GM23248 (cell line): ENCODE measurements around the gene GPR75. TPM values are rescaled to one million over a fixed set of nuclear protein-coding genes. Genes with fewer than 3 reads are reported as not detected.
A peak's percentile ranks its signal among the peaks of the same experiment; 100 is the strongest.

ENCODE experiments used
- DNase-seq: peaks from one replicate; pipeline ENCODE4 v3.0.0-alpha.2; 2015
- H2AFZ ChIP-seq: fragments of 200-600 bp; sonication (generic); 2 replicates; pipeline ENCODE4 v1.6.1; 2016; ENCODE audit warnings: antibody characterized with exemption
- H3F3A ChIP-seq: fragments of 200-600 bp; sonication (generic); 2 replicates; pipeline ENCODE4 v1.6.1; 2016; ENCODE audit warnings: mild to moderate bottlenecking, antibody characterized with exemption, mixed run types; ENCODE audit not compliant: insufficient read depth
- H3K27ac ChIP-seq: fragments of 200-600 bp; sonication (generic); 2 replicates; pipeline ENCODE4 v1.5.1; 2016; ENCODE audit warnings: mild to moderate bottlenecking
- H3K27me3 ChIP-seq: fragments of 200-600 bp; sonication (generic); replicated peaks from 2 replicates; pipeline ENCODE4 v1.6.1; 2016; ENCODE audit warnings: mild to moderate bottlenecking; ENCODE audit not compliant: insufficient read depth
- H3K36me3 ChIP-seq: fragments of 200-600 bp; sonication (generic); 2 replicates; pipeline ENCODE4 v1.6.1; 2016; ENCODE audit warnings: low read depth, mild to moderate bottlenecking
- H3K4me1 ChIP-seq: fragments of 200-600 bp; sonication (generic); 2 replicates; pipeline ENCODE4 v1.6.1; 2016; ENCODE audit warnings: mild to moderate bottlenecking; ENCODE audit not compliant: insufficient read depth
- H3K4me2 ChIP-seq: fragments of 200-600 bp; sonication (generic); one replicate; pipeline ENCODE4 v1.6.1; 2016; ENCODE audit warnings: mild to moderate bottlenecking; ENCODE audit not compliant: unreplicated experiment
- H3K4me3 ChIP-seq: fragments of 200-600 bp; sonication (generic); 2 replicates; pipeline ENCODE4 v1.5.1; 2016; ENCODE audit warnings: mild to moderate bottlenecking
- H3K79me2 ChIP-seq: fragments of 200-600 bp; sonication (generic); 2 replicates; pipeline ENCODE4 v1.6.1; 2016; ENCODE audit warnings: mild to moderate bottlenecking; ENCODE audit not compliant: insufficient read depth
- H3K9ac ChIP-seq: fragments of 200-600 bp; sonication (generic); 2 replicates; pipeline ENCODE4 v1.6.1; 2016; ENCODE audit warnings: mild to moderate bottlenecking
- H3K9me2 ChIP-seq: fragments of 200-600 bp; sonication (generic); 2 replicates; pipeline ENCODE4 v1.6.1; 2016; ENCODE audit warnings: mixed run types, mild to moderate bottlenecking, moderate library complexity; ENCODE audit not compliant: insufficient read depth
- H3K9me3 ChIP-seq: fragments of 200-600 bp; sonication (generic); one replicate; pipeline ENCODE4 v1.6.1; 2017; ENCODE audit warnings: low read depth
- H4K20me1 ChIP-seq: fragments of 200-600 bp; sonication (generic); 2 replicates; pipeline ENCODE4 v1.6.0; 2016; ENCODE audit not compliant: insufficient read depth
- EZH2 ChIP-seq: fragments of 200-600 bp; sonication (generic); IDR thresholded peaks from 2 replicates; pipeline ENCODE4 v1.6.1; 2018; ENCODE audit warnings: antibody characterized with exemption, mild to moderate bottlenecking; ENCODE audit not compliant: insufficient read depth, poor library complexity, severe bottlenecking
- EZH2phosphoT487 ChIP-seq: fragments of 200-600 bp; sonication (generic); IDR thresholded peaks from 2 replicates; pipeline ENCODE4 v1.6.1; 2018; ENCODE audit warnings: antibody characterized with exemption, moderate library complexity, mild to moderate bottlenecking, low read depth; ENCODE audit not compliant: insufficient read depth
- WGBS, 2 experiments: methylation state at CpG; one replicate each; pipeline ENCODE4 v1.1.6; 2015 to 2017; ENCODE audit warnings: low lambda C conversion rate in 2 of 2, low coverage in 1 of 2; ENCODE audit errors: missing lambda C conversion rate in 2 of 2; 5-methylcytosine and 5-hydroxymethylcytosine counted together
- in situ Hi-C: fragments of 300-500 bp; cut with MboI; formaldehyde crosslinking; loops from 2 replicates; pipeline ENCODE4 v1.15.0; 2020
- polyA plus RNA-seq: library from polyadenylated mRNA; unstranded; fragments of >200 nt; fragmentation: Nextera tagmentation; extraction: Ambion mirVana; gene quantifications from 2 replicates; pipeline ENCODE4 v1.2.1, GENCODE V29; 2016
- total RNA-seq: library from RNA; depleted of rRNA; stranded (reverse); fragments of >200 nt; shearing (Covaris generic); gene quantifications from 2 replicates; pipeline ENCODE4 v1.2.3, GENCODE V29; 2014

The GPR75 gene
- total and polyA plus RNA-seq, 2 experiments from 2014 or later: 0.16 to 0.43 TPM

- Histone ChIP-seq H4K20me1 (no peaks in the 10 kb centered on the region), H3K4me3 (no peak overlapping the region), H3K27me3 (no peaks in the 10 kb centered on the region), H3K27ac (no peak overlapping the region), H3K36me3 (peaks cover 48% of the 10 kb centered on the region), H2AFZ (no peak overlapping the region), H3K79me2 (peaks cover 42% of the 10 kb centered on the region), H3F3A (peaks cover 39% of the 10 kb centered on the region), H3K9me3 (no peaks in the 10 kb centered on the region), H3K9ac (no peak overlapping the region), H3K4me1 (peaks cover 27% of the 10 kb centered on the region), H3K9me2 (no peaks in the 10 kb centered on the region; the same call in 1 of the 2 replicates), H3K4me2 (no peak overlapping the region)
- DNase-seq: no peak
- no peak for TF ChIP-seq EZH2
- TF ChIP-seq EZH2phosphoT487: no peak
- in situ Hi-C loops: no loop called here
These were observed 22.2 kb upstream of the GPR75 start for GRCh38 chr2:53881986-53882385.

- DNase-seq: no peak
- peaks cover 42% of the 10 kb centered on the region for H3K36me3 ChIP-seq
- H2AFZ ChIP-seq: no peak overlapping the region
- peaks cover 28% of the 10 kb centered on the region for H3K4me1 ChIP-seq
- in situ Hi-C loops: no loop called here
- no peak overlapping the region for H3K9ac ChIP-seq
- H3K9me2 ChIP-seq: no peaks in the 10 kb centered on the region; the same call in 1 of the 2 replicates
- H3K79me2 ChIP-seq: peaks cover 40% of the 10 kb centered on the region
- H3K4me3 ChIP-seq: no peak overlapping the region
- WGBS, 2 experiments: 100% methylated on average over 2 of the region's 2 CpGs
- H3K27me3 ChIP-seq: no peaks in the 10 kb centered on the region
- H3F3A ChIP-seq: peaks cover 39% of the 10 kb centered on the region
- no peak for TF ChIP-seq EZH2
- no peak for TF ChIP-seq EZH2phosphoT487
- no peaks in the 10 kb centered on the region for H3K9me3 ChIP-seq
- peak overlapping the region; percentile 53 for H3K4me2 ChIP-seq
- H3K27ac ChIP-seq: peak overlapping the region; percentile 71
- no peaks in the 10 kb centered on the region for H4K20me1 ChIP-seq
These were observed 21.6 kb upstream of the GPR75 start for GRCh38 chr2:53881360-53881759.

GRCh38 chr2:53880756-53881155 lies 21.0 kb upstream of the GPR75 start:
- H3K79me2 ChIP-seq: peaks cover 34% of the 10 kb centered on the region
- H3K36me3 ChIP-seq: peaks cover 42% of the 10 kb centered on the region
- in situ Hi-C loops: no loop called here
- no peaks in the 10 kb centered on the region for H3K27me3 ChIP-seq
- peaks cover 28% of the 10 kb centered on the region for H3K4me1 ChIP-seq
- H3K9me2 ChIP-seq: no peaks in the 10 kb centered on the region; the same call in 1 of the 2 replicates
- H2AFZ ChIP-seq: no peak overlapping the region
- H3K4me2 ChIP-seq: peak overlapping the region; percentile 53
- 6 to 7% methylated on average over 3 of the region's 3 CpGs for WGBS, 2 experiments
- H3K4me3 ChIP-seq: no peak overlapping the region
- no peaks in the 10 kb centered on the region for H3K9me3 ChIP-seq
- no peaks in the 10 kb centered on the region for H4K20me1 ChIP-seq
- peak overlapping the region; percentile 71 for H3K27ac ChIP-seq
- DNase-seq: peak; percentile 87
- H3F3A ChIP-seq: peaks cover 39% of the 10 kb centered on the region
- no peak overlapping the region for H3K9ac ChIP-seq
- TF ChIP-seq EZH2: no peak
- TF ChIP-seq EZH2phosphoT487: no peak

GRCh38 chr2:53877556-53877955 lies 17.8 kb upstream of the GPR75 start:
- H3K79me2 ChIP-seq: peaks cover 30% of the 10 kb centered on the region

GRCh38 chr2:53877112-53877511 lies 17.3 kb upstream of the GPR75 start:
- H3K27ac ChIP-seq: peak overlapping the region; percentile 49
- WGBS, 2 experiments: 100% methylated on average over 1 of the region's 1 CpG
- H3K27me3 ChIP-seq: no peaks in the 10 kb centered on the region
- peaks cover 40% of the 10 kb centered on the region for H3K36me3 ChIP-seq
- DNase-seq: no peak
- no peaks in the 10 kb centered on the region for H3K9me2 ChIP-seq
- H3K79me2 ChIP-seq: peaks cover 30% of the 10 kb centered on the region
- no peak overlapping the region for H3K4me2 ChIP-seq
- no peak for TF ChIP-seq EZH2
- no peak for TF ChIP-seq EZH2phosphoT487
- H3K4me3 ChIP-seq: no peak overlapping the region
- no peaks in the 10 kb centered on the region for H3K9me3 ChIP-seq
- no peaks in the 10 kb centered on the region for H4K20me1 ChIP-seq
- no peak overlapping the region for H2AFZ ChIP-seq
- peaks cover 26% of the 10 kb centered on the region for H3F3A ChIP-seq
- H3K9ac ChIP-seq: no peak overlapping the region
- in situ Hi-C loops: no loop called here
- peaks cover 28% of the 10 kb centered on the region for H3K4me1 ChIP-seq

More at GRCh38 chr2:53877556-53877955, 17.8 kb upstream of the GPR75 start:
- DNase-seq: peak; percentile 58
- Histone ChIP-seq H3K9me2 (no peaks in the 10 kb centered on the region), H3K9me3 (no peaks in the 10 kb centered on the region), H3K9ac (no peak overlapping the region), H3K4me2 (no peak overlapping the region), H3K4me1 (peaks cover 28% of the 10 kb centered on the region), H3K27me3 (no peaks in the 10 kb centered on the region), H2AFZ (no peak overlapping the region), H3K27ac (peak overlapping the region; percentile 49), H4K20me1 (no peaks in the 10 kb centered on the region), H3K36me3 (peaks cover 40% of the 10 kb centered on the region), H3K4me3 (no peak overlapping the region), H3F3A (peaks cover 30% of the 10 kb centered on the region)
- WGBS, 2 experiments: 96 to 98% methylated on average over 2 of the region's 2 CpGs
- no peak for TF ChIP-seq EZH2phosphoT487
- in situ Hi-C loops: no loop called here
